ENCODE measurements around the gene FGF10. TPM values are rescaled to one million over a fixed set of nuclear protein-coding genes. Genes with fewer than 3 reads are reported as not detected.

FGF10 gene
- total RNA-seq, 1 experiment from 2014 or later: not detected

- in situ Hi-C loops (cut with HindIII; ENCODE audit: low pct_unique_long_range_greater_than_20kb, low sequenced_read_pairs): no loop called here
- no peak for DNase-seq (ENCODE audit: low read depth, low spot score)
- no peak overlapping the region for H3K4me3 ChIP-seq (ENCODE audit: low read depth in 2 of 2, low read length in 2 of 2)
- no peaks in the 10 kb centered on the region for H3K4me1 ChIP-seq (ENCODE audit: control insufficient read depth, insufficient read depth, low read length)
- no peaks in the 10 kb centered on the region for H3K9me3 ChIP-seq (ENCODE audit: control insufficient read depth, insufficient read depth, low read depth, low read length)
- ChIA-PET POLR2A (no interaction called here), CTCF (no interaction called here)
- no peaks in the 10 kb centered on the region for H3K27me3 ChIP-seq (ENCODE audit: control insufficient read depth, insufficient read depth, low read length)
- no peaks in the 10 kb centered on the region for H3K36me3 ChIP-seq (ENCODE audit: control insufficient read depth, insufficient read depth, low read length)
- intact Hi-C loops (cut with micrococcal nuclease; ENCODE audit: unreplicated experiment): no loop called here
- TF ChIP-seq POLR2AphosphoS5 (IDR thresholded peaks at IDR 0.05; ENCODE audit: low read depth, low read length) (no peak), REST (IDR thresholded peaks at IDR 0.05; ENCODE audit: insufficient read depth in 1 of 2, low read depth in 2 of 2, low read length in 1 of 2) (no peak), CTCF (IDR thresholded peaks at IDR 0.05) (no peak), SIN3A (IDR thresholded peaks at IDR 0.05; ENCODE audit: borderline replicate concordance, insufficient read depth, low read depth, low read length) (no peak), TCF7L2 (IDR thresholded peaks at IDR 0.05; ENCODE audit: low read depth, low read length) (no peak)
- H3K27ac ChIP-seq (ENCODE audit: low read length): no peak overlapping the region
- BruUV-seq (replicated peaks): no TSS peak
- ATAC-seq: no peak
Measured at GRCh38 chr5:44260793-44261192, 128.4 kb downstream of the FGF10 start.

GRCh38 chr5:44257653-44258365 lies 131.4 kb downstream of the FGF10 start:
- TF ChIP-seq SIN3A (IDR thresholded peaks at IDR 0.05; ENCODE audit: borderline replicate concordance, insufficient read depth, low read depth, low read length) (no peak), REST (IDR thresholded peaks at IDR 0.05; ENCODE audit: insufficient read depth in 1 of 2, low read depth in 2 of 2, low read length in 1 of 2) (no peak), CTCF (IDR thresholded peaks at IDR 0.05) (no peak), TCF7L2 (IDR thresholded peaks at IDR 0.05; ENCODE audit: low read depth, low read length) (no peak), POLR2AphosphoS5 (IDR thresholded peaks at IDR 0.05; ENCODE audit: low read depth, low read length) (no peak)
- BruUV-seq (replicated peaks): no TSS peak
- CTCF ChIA-PET: no interaction called here

More at GRCh38 chr5:44257653-44258365, 131.4 kb downstream of the FGF10 start:
- POLR2A ChIA-PET: no interaction called here
- Histone ChIP-seq H3K36me3 (ENCODE audit: control insufficient read depth, insufficient read depth, low read length) (no peaks in the 10 kb centered on the region), H3K4me3 (ENCODE audit: low read depth in 2 of 2, low read length in 2 of 2) (no peak overlapping the region), H3K4me1 (ENCODE audit: control insufficient read depth, insufficient read depth, low read length) (no peaks in the 10 kb centered on the region), H3K27me3 (ENCODE audit: control insufficient read depth, insufficient read depth, low read length) (no peaks in the 10 kb centered on the region), H3K9me3 (ENCODE audit: control insufficient read depth, insufficient read depth, low read depth, low read length) (no peaks in the 10 kb centered on the region), H3K27ac (ENCODE audit: low read length) (no peak overlapping the region)
- in situ Hi-C loops (cut with HindIII; ENCODE audit: low pct_unique_long_range_greater_than_20kb, low sequenced_read_pairs) (no loop called here), intact Hi-C loops (cut with micrococcal nuclease; ENCODE audit: unreplicated experiment) (no loop called here)
- no peak for DNase-seq (ENCODE audit: low read depth, low spot score)
- ATAC-seq: no peak

All from Panc1 (cell line).